GM12878 (cell line): ENCODE measurements around the gene RRP15. TPM values are rescaled to one million over a fixed set of nuclear protein-coding genes. Genes with fewer than 3 reads are reported as not detected.
A peak's percentile ranks its signal among the peaks of the same experiment; 100 is the strongest.

Experiments used
- ATAC-seq: fragments of 200-7000 bp; cut with Tn5 transposase; 3 replicates; pipeline ENCODE4 v1.9.1; 2020; ENCODE audit warnings: mild to moderate bottlenecking, moderate library complexity
- BruUV-seq: library from RNA; stranded (reverse); fragments of 400-500 nt; replicated peaks from 2 replicates; lab custom pipeline; 2021; lab: Mats Ljungman, UMichigan
- CTCF ChIA-PET: fragments of 300-600 bp; sonication (Branson Sonifier 250); formaldehyde crosslinking; extraction: SDS; loops from one replicate; lab custom pipeline; 2021; ENCODE audit warnings: inconsistent platforms; lab: Yijun Ruan, JAX
- POLR2A ChIA-PET: fragments of 350-600 bp; formaldehyde crosslinking; extraction: SDS; loops from one replicate; lab custom pipeline; 2021; ENCODE audit warnings: inconsistent platforms; lab: Charles Lee
- RAD21 ChIA-PET: fragments of 300-600 bp; sonication (Branson Sonifier 250); formaldehyde crosslinking; loops from one replicate; lab custom pipeline; 2023; ENCODE audit warnings: antibody characterized with exemption; ENCODE audit not compliant: unreplicated experiment; lab: Charles Lee
- SMC1A ChIA-PET: fragments of 300-600 bp; sonication (Branson Sonifier 250); formaldehyde crosslinking; loops from one replicate; lab custom pipeline; 2023; ENCODE audit not compliant: unreplicated experiment, uncharacterized antibody; lab: Charles Lee
- DNase-seq: peaks from one replicate; pipeline ENCODE4 v3.0.0-alpha.2; 2011; ENCODE audit warnings: low read depth, low spot score
- FAIRE-seq: peaks from 3 replicates; lab custom pipeline; 2011; peaks lifted over from hg19 to GRCh38; lab: Jason Lieb, UNC
- H2AFZ ChIP-seq: 2 replicates; pipeline ENCODE4 v1.6.0; 2011; ENCODE audit warnings: low read depth, low read length, control low read depth; ENCODE audit not compliant: control insufficient read depth
- H3K27ac ChIP-seq: 2 replicates; pipeline ENCODE4 v1.5.1; 2011; ENCODE audit warnings: control low read depth; ENCODE audit not compliant: control insufficient read depth, insufficient read depth
- H3K27me3 ChIP-seq, 2 experiments: replicated peaks in 1 of 2; 2 replicates each; pipeline versions ENCODE4 v1.6.0 to v1.6.1; 2011; ENCODE audit warnings: low read length in 1 of 2; ENCODE audit not compliant: control insufficient read depth in 2 of 2, insufficient read depth in 2 of 2
- H3K36me3 ChIP-seq, 2 experiments: 2 replicates each; pipeline ENCODE4 v1.5.1; 2011; ENCODE audit warnings: low read length in 1 of 2; ENCODE audit not compliant: control insufficient read depth in 2 of 2, insufficient read depth in 2 of 2
- H3K4me1 ChIP-seq: 2 replicates; pipeline ENCODE4 v1.6.1; 2011; ENCODE audit warnings: mild to moderate bottlenecking, low read length, moderate library complexity, mixed read lengths; ENCODE audit not compliant: control insufficient read depth, insufficient read depth
- H3K4me2 ChIP-seq: 2 replicates; pipeline ENCODE4 v1.6.0; 2011; ENCODE audit warnings: control low read depth; ENCODE audit not compliant: control insufficient read depth, insufficient read depth
- H3K4me3 ChIP-seq: fragments of 200-600 bp; sonication (generic); 2 replicates; pipeline ENCODE4 v1.5.1; 2016
- H3K79me2 ChIP-seq: 2 replicates; pipeline ENCODE4 v1.6.0; 2011; ENCODE audit warnings: low read length; ENCODE audit not compliant: control insufficient read depth, insufficient read depth
- H3K9ac ChIP-seq: 2 replicates; pipeline ENCODE4 v1.8.0; 2011; ENCODE audit warnings: low read length, control low read depth, mixed read lengths; ENCODE audit not compliant: control insufficient read depth, insufficient read depth
- H3K9me3 ChIP-seq: replicated peaks from 3 replicates; pipeline ENCODE4 v1.5.1; 2011; ENCODE audit warnings: mild to moderate bottlenecking, low read length; ENCODE audit not compliant: control insufficient read depth, insufficient read depth
- H4K20me1 ChIP-seq: 2 replicates; pipeline ENCODE4 v1.6.0; 2011; ENCODE audit not compliant: control insufficient read depth, insufficient read depth
- BHLHE40 ChIP-seq, 2 experiments: fragments of 450-650 bp in 1 of 2; IDR thresholded peaks; 2 replicates each; pipeline ENCODE4 v1.6.1; 2011 to 2017; ENCODE audit warnings: low read depth in 2 of 2, borderline replicate concordance in 1 of 2, improper control_type of control experiment in 1 of 2, low read length in 1 of 2, mild to moderate bottlenecking in 1 of 2
- CREM ChIP-seq: IDR thresholded peaks from 2 replicates; pipeline ENCODE4 v1.6.1; 2014; ENCODE audit warnings: antibody characterized with exemption, low read depth
- IKZF1 ChIP-seq: fragments of 450-650 bp; conservative IDR thresholded peaks from 2 replicates; pipeline ENCODE4 v1.6.1; 2017; ENCODE audit warnings: antibody characterized with exemption, mild to moderate bottlenecking
- MAX ChIP-seq: IDR thresholded peaks from 2 replicates; pipeline ENCODE4 v1.6.1; 2012; ENCODE audit warnings: low read depth, low read length, improper control_type of control experiment
- NFYB ChIP-seq: IDR thresholded peaks from 2 replicates; pipeline ENCODE4 v1.6.1; 2011; ENCODE audit warnings: low read depth, mild to moderate bottlenecking, low read length, improper control_type of control experiment, moderate library complexity; ENCODE audit not compliant: insufficient read depth
- RAD51 ChIP-seq: fragments of 450-650 bp; IDR thresholded peaks from 2 replicates; pipeline ENCODE4 v1.6.1; 2016; ENCODE audit warnings: moderate library complexity, mild to moderate bottlenecking, inconsistent platforms
- ZNF207 ChIP-seq: fragments of 450-650 bp; IDR thresholded peaks from 2 replicates; pipeline ENCODE4 v1.6.1; 2014; ENCODE audit warnings: antibody characterized with exemption, mild to moderate bottlenecking, borderline replicate concordance
- ZNF592 ChIP-seq: fragments of 450-650 bp; IDR thresholded peaks from 2 replicates; pipeline ENCODE4 v1.6.1; 2017; ENCODE audit warnings: mild to moderate bottlenecking, moderate library complexity
- WGBS: methylation state at CpG from one replicate; pipeline ENCODE4 v1.1.6; 2016; ENCODE audit warnings: low lambda C conversion rate; ENCODE audit not compliant: insufficient replicate concordance, insufficient coverage; ENCODE audit errors: missing lambda C conversion rate; 5-methylcytosine and 5-hydroxymethylcytosine counted together
- in situ Hi-C: fragments of 300-500 bp; cut with MboI; formaldehyde crosslinking; loops from 9 replicates; pipeline ENCODE4 v1.14.3; 2018; ENCODE audit warnings: mixed read lengths
- intact Hi-C: fragments of 100-400 bp; cut with micrococcal nuclease; formaldehyde crosslinking; loops from one replicate; pipeline ENCODE4 v1.14.2; 2022; ENCODE audit not compliant: unreplicated experiment
- polyA plus RNA-seq, 11 experiments: library from polyadenylated mRNA; depleted of rRNA in 4 of 11; unstranded in 6 of 11; stranded (reverse) in 5 of 11; fragments of >200 nt; fragmentation: Nextera tagmentation in 4 of 11; fragmentation: Illumina TruSeq in 1 of 11; extraction: Ambion mirVana in 4 of 11; extraction: Trizol in 1 of 11; gene quantifications; 1 replicate in 1 of 11; 2 replicates in 10 of 11; pipeline versions ENCODE4 v1.2.1 to v1.2.3, GENCODE V29; 2011 to 2016; ENCODE audit warnings: inconsistent platforms in 2 of 11, missing spikeins in 2 of 11, low read depth in 1 of 11
- total RNA-seq, 4 experiments: library from RNA; depleted of rRNA in 3 of 4; stranded (reverse); fragments of >200 nt in 3 of 4; fragmentation: Illumina TruSeq in 1 of 4; extraction: Trizol in 1 of 4; gene quantifications; 2 replicates each; pipeline versions ENCODE4 v1.2.1 to v1.2.3, GENCODE V29; 2013 to 2021
- TF ChIP-seq, protein P1 (sequence below): IDR thresholded peaks from 2 replicates; pipeline ENCODE4 v1.6.1; 2012; ENCODE audit warnings: mild to moderate bottlenecking, low read depth, low read length
- TF ChIP-seq, protein P2 (sequence below): fragments of 150-350 bp; IDR thresholded peaks from 2 replicates; pipeline ENCODE4 v1.6.1; 2014; ENCODE audit warnings: mild to moderate bottlenecking, low read depth, low read length

RRP15 gene
- total and polyA plus RNA-seq, 10 of the 15 experiments (the other 5 are each of a cell fraction or from before 2014, with no cell fraction given) = 5.6 to 37.8 (median 19.1) TPM

DNA sequence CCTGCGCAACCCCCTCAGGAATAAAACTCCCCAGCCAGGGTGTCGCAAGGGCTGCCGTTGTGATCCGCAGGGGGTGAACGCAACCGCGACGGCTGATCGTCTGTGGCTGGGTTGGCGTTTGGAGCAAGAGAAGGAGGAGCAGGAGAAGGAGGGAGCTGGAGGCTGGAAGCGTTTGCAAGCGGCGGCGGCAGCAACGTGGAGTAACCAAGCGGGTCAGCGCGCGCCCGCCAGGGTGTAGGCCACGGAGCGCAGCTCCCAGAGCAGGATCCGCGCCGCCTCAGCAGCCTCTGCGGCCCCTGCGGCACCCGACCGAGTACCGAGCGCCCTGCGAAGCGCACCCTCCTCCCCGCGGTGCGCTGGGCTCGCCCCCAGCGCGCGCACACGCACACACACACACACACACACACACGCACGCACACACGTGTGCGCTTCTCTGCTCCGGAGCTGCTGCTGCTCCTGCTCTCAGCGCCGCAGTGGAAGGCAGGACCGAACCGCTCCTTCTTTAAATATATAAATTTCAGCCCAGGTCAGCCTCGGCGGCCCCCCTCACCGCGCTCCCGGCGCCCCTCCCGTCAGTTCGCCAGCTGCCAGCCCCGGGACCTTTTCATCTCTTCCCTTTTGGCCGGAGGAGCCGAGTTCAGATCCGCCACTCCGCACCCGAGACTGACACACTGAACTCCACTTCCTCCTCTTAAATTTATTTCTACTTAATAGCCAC, 60.7 kb downstream of the RRP15 start:
- no TSS peak for BruUV-seq
- no peak for TF ChIP-seq ZNF207
- TF ChIP-seq IKZF1 = 0 out of 2 replicates have a peak, but pooled peaks have one; percentile 23
- TF ChIP-seq CREM = 0 out of 2 replicates have a peak, but pooled peaks have one; percentile 19
- TF ChIP-seq MAX = no peak
- no peak for TF ChIP-seq ZNF592
- TF ChIP-seq, protein P1, sequence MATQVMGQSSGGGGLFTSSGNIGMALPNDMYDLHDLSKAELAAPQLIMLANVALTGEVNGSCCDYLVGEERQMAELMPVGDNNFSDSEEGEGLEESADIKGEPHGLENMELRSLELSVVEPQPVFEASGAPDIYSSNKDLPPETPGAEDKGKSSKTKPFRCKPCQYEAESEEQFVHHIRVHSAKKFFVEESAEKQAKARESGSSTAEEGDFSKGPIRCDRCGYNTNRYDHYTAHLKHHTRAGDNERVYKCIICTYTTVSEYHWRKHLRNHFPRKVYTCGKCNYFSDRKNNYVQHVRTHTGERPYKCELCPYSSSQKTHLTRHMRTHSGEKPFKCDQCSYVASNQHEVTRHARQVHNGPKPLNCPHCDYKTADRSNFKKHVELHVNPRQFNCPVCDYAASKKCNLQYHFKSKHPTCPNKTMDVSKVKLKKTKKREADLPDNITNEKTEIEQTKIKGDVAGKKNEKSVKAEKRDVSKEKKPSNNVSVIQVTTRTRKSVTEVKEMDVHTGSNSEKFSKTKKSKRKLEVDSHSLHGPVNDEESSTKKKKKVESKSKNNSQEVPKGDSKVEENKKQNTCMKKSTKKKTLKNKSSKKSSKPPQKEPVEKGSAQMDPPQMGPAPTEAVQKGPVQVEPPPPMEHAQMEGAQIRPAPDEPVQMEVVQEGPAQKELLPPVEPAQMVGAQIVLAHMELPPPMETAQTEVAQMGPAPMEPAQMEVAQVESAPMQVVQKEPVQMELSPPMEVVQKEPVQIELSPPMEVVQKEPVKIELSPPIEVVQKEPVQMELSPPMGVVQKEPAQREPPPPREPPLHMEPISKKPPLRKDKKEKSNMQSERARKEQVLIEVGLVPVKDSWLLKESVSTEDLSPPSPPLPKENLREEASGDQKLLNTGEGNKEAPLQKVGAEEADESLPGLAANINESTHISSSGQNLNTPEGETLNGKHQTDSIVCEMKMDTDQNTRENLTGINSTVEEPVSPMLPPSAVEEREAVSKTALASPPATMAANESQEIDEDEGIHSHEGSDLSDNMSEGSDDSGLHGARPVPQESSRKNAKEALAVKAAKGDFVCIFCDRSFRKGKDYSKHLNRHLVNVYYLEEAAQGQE = no peak
- no peak for TF ChIP-seq NFYB
- no peak for TF ChIP-seq RAD51
- TF ChIP-seq, protein P2, sequence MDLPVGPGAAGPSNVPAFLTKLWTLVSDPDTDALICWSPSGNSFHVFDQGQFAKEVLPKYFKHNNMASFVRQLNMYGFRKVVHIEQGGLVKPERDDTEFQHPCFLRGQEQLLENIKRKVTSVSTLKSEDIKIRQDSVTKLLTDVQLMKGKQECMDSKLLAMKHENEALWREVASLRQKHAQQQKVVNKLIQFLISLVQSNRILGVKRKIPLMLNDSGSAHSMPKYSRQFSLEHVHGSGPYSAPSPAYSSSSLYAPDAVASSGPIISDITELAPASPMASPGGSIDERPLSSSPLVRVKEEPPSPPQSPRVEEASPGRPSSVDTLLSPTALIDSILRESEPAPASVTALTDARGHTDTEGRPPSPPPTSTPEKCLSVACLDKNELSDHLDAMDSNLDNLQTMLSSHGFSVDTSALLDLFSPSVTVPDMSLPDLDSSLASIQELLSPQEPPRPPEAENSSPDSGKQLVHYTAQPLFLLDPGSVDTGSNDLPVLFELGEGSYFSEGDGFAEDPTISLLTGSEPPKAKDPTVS = no peak
- peak; percentile 54 to 60; a peak in 2 of 4 replicates for TF ChIP-seq BHLHE40 (IDR thresholded peaks at IDR 0.05; ENCODE audit: borderline replicate concordance in 1 of 2, low read depth in 2 of 2, low read length in 1 of 2)

More for the DNA sequence above, 60.7 kb downstream of the RRP15 start:
- in situ Hi-C loops (loop anchor here (10.0 kb wide), 2 partner anchors 1219 to 1469 kb away; no protein-coding TSS in a partner anchor), intact Hi-C loops (loop anchor here (5.0 kb wide), 1 partner anchor 1221 kb away; no protein-coding TSS in a partner anchor)
- H3K27me3 ChIP-seq = peaks cover 3 to 21% of the 10 kb centered on the region in 2 experiments
- no peaks in the 10 kb centered on the region for H3K79me2 ChIP-seq
- H3K4me2 ChIP-seq = peak overlapping the region; percentile 98
- H3K27ac ChIP-seq = no peak overlapping the region
- WGBS = under 1% methylated on average over 58 of the region's 64 CpGs
- H3K4me1 ChIP-seq = peaks cover 4% of the 10 kb centered on the region
- peak overlapping the region; percentile 68 for H2AFZ ChIP-seq
- RAD21 ChIA-PET = no interaction called here
- peak overlapping the region; percentile 48; the same call in 1 of the 2 replicates for H3K9ac ChIP-seq
- SMC1A ChIA-PET = no interaction called here
- H3K9me3 ChIP-seq = no peaks in the 10 kb centered on the region
- POLR2A ChIA-PET = no interaction called here
- H3K36me3 ChIP-seq = no peaks in the 10 kb centered on the region
- FAIRE-seq (no peak), ATAC-seq (peak; percentile 90), DNase-seq (no peak)
- H4K20me1 ChIP-seq = no peaks in the 10 kb centered on the region
- CTCF ChIA-PET = no interaction called here
- peak overlapping the region; percentile 67 for H3K4me3 ChIP-seq
